IMR-90 (cell line): ENCODE results near the gene CENPA. TPM values are rescaled to one million over a fixed set of nuclear protein-coding genes. Genes with fewer than 3 reads are reported as not detected.

Source experiments
- ATAC-seq: fragments of 200-7000 bp; cut with Tn5 transposase; 2 replicates; pipeline ENCODE4 v1.9.1; 2020; ENCODE audit warnings: low read depth, mild to moderate bottlenecking, moderate library complexity
- BruUV-seq: library from RNA; stranded (reverse); fragments of 400-500 nt; replicated peaks from 2 replicates; lab custom pipeline; 2021; lab: Mats Ljungman, UMichigan
- CTCF ChIA-PET: fragments of 300-600 bp; formaldehyde crosslinking; extraction: SDS; loops from one replicate; lab custom pipeline; 2021; ENCODE audit warnings: antibody characterized with exemption; lab: Yijun Ruan, JAX
- POLR2A ChIA-PET: fragments of 300-600 bp; sonication (Branson Sonifier 250); formaldehyde crosslinking; loops from one replicate; lab custom pipeline; 2022; ENCODE audit warnings: antibody characterized with exemption; ENCODE audit not compliant: unreplicated experiment; lab: Charles Lee
- DNase-seq: peaks from one replicate; pipeline ENCODE4 v3.0.0; 2013
- H2AFZ ChIP-seq: replicated peaks from 2 replicates; pipeline ENCODE3; 2013; ENCODE audit warnings: low read length, mild to moderate bottlenecking; ENCODE audit not compliant: poor library complexity
- H2AK5ac ChIP-seq: 2 replicates; pipeline ENCODE4 v1.6.1; 2013; ENCODE audit warnings: low read depth, low read length, inconsistent platforms
- H2AK9ac ChIP-seq: replicated peaks from 2 replicates; pipeline ENCODE3; 2013; ENCODE audit warnings: mild to moderate bottlenecking, low read depth, low read length, moderate library complexity; ENCODE audit not compliant: poor library complexity
- H2BK120ac ChIP-seq: 2 replicates; pipeline ENCODE4 v1.6.1; 2013; ENCODE audit warnings: low read depth, low read length, inconsistent platforms
- H2BK15ac ChIP-seq: 3 replicates; pipeline ENCODE4 v1.6.1; 2013; ENCODE audit warnings: low read depth, low read length, inconsistent platforms
- H2BK20ac ChIP-seq: 2 replicates; pipeline ENCODE4 v1.6.1; 2013; ENCODE audit warnings: low read depth, mild to moderate bottlenecking, inconsistent platforms, low read length, moderate library complexity
- H2BK5ac ChIP-seq: 2 replicates; pipeline ENCODE4 v1.6.1; 2013; ENCODE audit warnings: mild to moderate bottlenecking, low read depth, low read length, inconsistent platforms; ENCODE audit not compliant: poor library complexity, severe bottlenecking
- H3K14ac ChIP-seq: replicated peaks from 2 replicates; pipeline ENCODE4 v1.6.1; 2013; ENCODE audit warnings: low read depth, low read length, inconsistent platforms
- H3K18ac ChIP-seq: 2 replicates; pipeline ENCODE4 v1.6.1; 2013; ENCODE audit warnings: low read depth, low read length, control low read depth
- H3K23ac ChIP-seq: 2 replicates; pipeline ENCODE4 v1.6.1; 2013; ENCODE audit warnings: low read depth, low read length, inconsistent platforms
- H3K27ac ChIP-seq: 2 replicates; pipeline ENCODE4 v1.5.1; 2013; ENCODE audit warnings: mild to moderate bottlenecking, control low read depth, low read length; ENCODE audit not compliant: insufficient read depth
- H3K27me3 ChIP-seq: 2 replicates; pipeline ENCODE4 v1.6.1; 2013; ENCODE audit warnings: low read length; ENCODE audit not compliant: control insufficient read depth, insufficient read depth
- H3K36me3 ChIP-seq: 2 replicates; pipeline ENCODE4 v1.6.1; 2013; ENCODE audit warnings: low read length, mixed read lengths; ENCODE audit not compliant: control insufficient read depth, insufficient read depth
- H3K4ac ChIP-seq: 2 replicates; pipeline ENCODE4 v1.6.1; 2013; ENCODE audit warnings: low read depth, low read length, inconsistent platforms
- H3K4me1 ChIP-seq: 2 replicates; pipeline ENCODE4 v1.6.1; 2013; ENCODE audit warnings: low read length, mixed read lengths; ENCODE audit not compliant: control insufficient read depth, insufficient read depth
- H3K4me2 ChIP-seq: 2 replicates; pipeline ENCODE4 v1.6.1; 2013; ENCODE audit warnings: low read depth, mild to moderate bottlenecking, control low read depth, low read length, moderate library complexity
- H3K4me3 ChIP-seq: 2 replicates; pipeline ENCODE4 v1.5.1; 2013; ENCODE audit warnings: low read depth, mild to moderate bottlenecking, control low read depth, low read length, moderate library complexity; ENCODE audit not compliant: insufficient read depth
- H3K56ac ChIP-seq: 2 replicates; pipeline ENCODE4 v1.6.1; 2013; ENCODE audit warnings: low read length, inconsistent platforms; ENCODE audit not compliant: insufficient read depth; ENCODE audit errors: extremely low read depth
- H3K79me1 ChIP-seq, 2 experiments: 2 replicates each; pipeline ENCODE4 v1.6.1; 2013; ENCODE audit warnings: low read length in 2 of 2, inconsistent platforms in 1 of 2, low read depth in 1 of 2
- H3K9ac ChIP-seq: 2 replicates; pipeline ENCODE4 v1.6.1; 2013; ENCODE audit warnings: low read depth, low read length, control low read depth
- H3K9me1 ChIP-seq: 2 replicates; pipeline ENCODE4 v1.6.1; 2013; ENCODE audit warnings: low read length, inconsistent platforms; ENCODE audit not compliant: insufficient read depth
- H3K9me3 ChIP-seq: 2 replicates; pipeline ENCODE4 v1.6.1; 2013; ENCODE audit warnings: low read length; ENCODE audit not compliant: control insufficient read depth, insufficient read depth
- H4K20me1 ChIP-seq: 2 replicates; pipeline ENCODE4 v1.6.1; 2013; ENCODE audit warnings: low read length, inconsistent platforms; ENCODE audit not compliant: insufficient read depth
- H4K5ac ChIP-seq: 2 replicates; pipeline ENCODE4 v1.6.1; 2013; ENCODE audit warnings: mild to moderate bottlenecking, low read depth, low read length, control low read depth
- H4K8ac ChIP-seq, 2 experiments: 2 replicates each; pipeline ENCODE4 v1.6.1; 2013; ENCODE audit warnings: low read depth in 2 of 2, low read length in 2 of 2, control low read depth in 1 of 2, inconsistent platforms in 1 of 2
- H4K91ac ChIP-seq: 2 replicates; pipeline ENCODE4 v1.6.1; 2013; ENCODE audit warnings: low read depth, low read length, inconsistent platforms; ENCODE audit not compliant: insufficient read depth
- BHLHE40 ChIP-seq: fragments of 150-350 bp; IDR thresholded peaks from 2 replicates; pipeline ENCODE4 v1.6.1; 2016; ENCODE audit warnings: mild to moderate bottlenecking, low read depth, low read length
- CEBPB ChIP-seq: IDR thresholded peaks from 2 replicates; pipeline ENCODE4 v1.6.1; 2012; ENCODE audit warnings: low read depth, low read length, improper control_type of control experiment
- MAZ ChIP-seq: IDR thresholded peaks from 2 replicates; pipeline ENCODE4 v1.6.1; 2012; ENCODE audit warnings: low read depth, mild to moderate bottlenecking, low read length, improper control_type of control experiment, moderate library complexity, borderline replicate concordance
- MXI1 ChIP-seq: IDR thresholded peaks from 2 replicates; pipeline ENCODE4 v1.6.1; 2012; ENCODE audit warnings: low read depth, mild to moderate bottlenecking, low read length, moderate library complexity, borderline replicate concordance
- NFE2L2 ChIP-seq: fragments of 150-350 bp; IDR thresholded peaks from 2 replicates; pipeline ENCODE4 v1.6.1; 2016; ENCODE audit warnings: low read depth, mild to moderate bottlenecking, low read length
- RAD21 ChIP-seq: IDR thresholded peaks from 2 replicates; pipeline ENCODE4 v1.6.1; 2012; ENCODE audit warnings: low read length, improper control_type of control experiment
- RFX5 ChIP-seq: IDR thresholded peaks from 2 replicates; pipeline ENCODE4 v1.8.0; 2012; ENCODE audit warnings: low read depth, mild to moderate bottlenecking, low read length, moderate library complexity
- SMC3 ChIP-seq: fragments of 150-350 bp; IDR thresholded peaks from 2 replicates; pipeline ENCODE4 v1.6.1; 2016; ENCODE audit warnings: low read depth, mild to moderate bottlenecking, antibody characterized with exemption, low read length, moderate library complexity
- WGBS, 2 experiments: methylation state at CpG; one replicate each; pipeline versions ENCODE4 v1.1.5 to v1.1.7; 2013; ENCODE audit warnings: missing lambda C conversion rate in 2 of 2; ENCODE audit not compliant: insufficient read length in 1 of 2; ENCODE audit errors: extremely low coverage in 2 of 2; 5-methylcytosine and 5-hydroxymethylcytosine counted together
- dilution Hi-C: fragments of 300-500 bp; cut with HindIII; formaldehyde crosslinking; loops from one replicate; pipeline ENCODE4 v1.14.3; 2018; ENCODE audit warnings: low sequenced_read_pairs; ENCODE audit not compliant: unreplicated experiment
- in situ Hi-C: fragments of 300-500 bp; cut with MboI; formaldehyde crosslinking; loops from 3 replicates; pipeline ENCODE4 v1.14.3; 2019; ENCODE audit warnings: low sequenced_read_pairs, inconsistent platforms, mixed read lengths
- intact Hi-C: fragments of 100-400 bp; cut with micrococcal nuclease; formaldehyde crosslinking; loops from 2 replicates; pipeline ENCODE4 v1.10.0; 2022
- polyA plus RNA-seq, 3 experiments: library from polyadenylated mRNA; depleted of rRNA; stranded (reverse); fragments of >200 nt; gene quantifications; 2 replicates each; pipeline ENCODE4 v1.2.3, GENCODE V29; 2012; ENCODE audit warnings: low replicate concordance in 1 of 3
- total RNA-seq: library from RNA; depleted of rRNA; stranded (reverse); fragments of >200 nt; gene quantifications from 2 replicates; pipeline ENCODE4 v1.2.3, GENCODE V29; 2012

The CENPA gene
- total and polyA plus RNA-seq, 2 of the 4 experiments (the other 2 are of a cell fraction), result 7.7 to 14.9 TPM

DNA sequence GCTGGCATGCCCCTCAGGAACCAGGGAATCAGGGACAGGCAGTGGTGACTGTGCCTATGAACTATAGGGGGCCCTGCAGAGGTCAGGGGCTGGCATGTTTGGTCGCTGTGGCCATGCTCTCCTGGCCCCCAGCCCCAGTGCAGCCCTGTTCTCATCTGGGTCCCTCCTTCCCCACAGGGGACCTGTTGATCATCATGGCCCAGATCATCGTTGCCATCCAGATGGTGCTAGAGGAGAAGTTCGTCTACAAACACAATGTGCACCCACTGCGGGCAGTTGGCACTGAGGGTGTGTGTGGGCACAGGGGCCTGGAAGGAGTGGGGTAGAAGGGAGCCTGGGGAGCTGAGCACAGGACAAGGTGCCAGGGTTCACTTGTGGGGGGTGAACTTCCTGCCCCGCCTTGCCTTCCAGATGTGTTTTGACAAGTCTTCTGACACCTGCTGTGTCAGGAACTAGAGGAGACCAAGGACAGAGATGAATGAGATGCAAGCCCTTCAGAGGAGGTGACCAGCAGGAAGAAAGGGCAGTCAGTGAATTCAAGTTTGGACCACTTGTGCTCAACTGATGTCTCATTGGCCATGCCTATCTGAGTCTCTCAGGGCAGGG lies 9.6 kb upstream of the CENPA start:
- no peak overlapping the region for H3K23ac ChIP-seq
- ChIA-PET POLR2A (no interaction called here), CTCF (no interaction called here)
- H2AK5ac ChIP-seq, result no peak overlapping the region
- WGBS, 2 experiments, result 84% methylated on average over 3 of the region's 5 CpGs; no CpG with 5 or more reads in 1 of the 2 experiments
- H2BK5ac ChIP-seq, result no peak overlapping the region
- no peak overlapping the region for H3K4me2 ChIP-seq
- H2BK120ac ChIP-seq, result no peak overlapping the region
- H2BK15ac ChIP-seq, result no peak overlapping the region
- H2AFZ ChIP-seq, result no peak overlapping the region
- TF ChIP-seq MXI1 (no peak), MAZ (no peak), CEBPB (no peak), NFE2L2 (no peak), BHLHE40 (no peak), SMC3 (no peak), RAD21 (no peak), RFX5 (no peak)
- ATAC-seq, result no peak
- in situ Hi-C loops (no loop called here), intact Hi-C loops (no loop called here), dilution Hi-C loops (no loop called here)
- peaks cover 61% of the 10 kb centered on the region for H3K36me3 ChIP-seq
- no peaks in the 10 kb centered on the region for H3K27me3 ChIP-seq
- peaks cover 31 to 50% of the 10 kb centered on the region in 2 experiments for H3K79me1 ChIP-seq
- no peak overlapping the region for H3K56ac ChIP-seq
- no peak overlapping the region for H4K8ac ChIP-seq
- H3K14ac ChIP-seq, result no peak overlapping the region
- H2AK9ac ChIP-seq, result no peak overlapping the region
- no peaks in the 10 kb centered on the region for H3K9me3 ChIP-seq
- no peak overlapping the region for H3K9ac ChIP-seq
- no peak for DNase-seq
- H4K20me1 ChIP-seq, result peaks cover 45% of the 10 kb centered on the region
- H3K27ac ChIP-seq, result no peak overlapping the region
- no TSS peak for BruUV-seq
- H4K5ac ChIP-seq, result no peak overlapping the region
- H4K91ac ChIP-seq, result no peak overlapping the region
- peaks cover 31% of the 10 kb centered on the region for H3K9me1 ChIP-seq
- no peak overlapping the region for H3K4ac ChIP-seq
- H2BK20ac ChIP-seq, result no peak overlapping the region
- no peak overlapping the region for H3K4me3 ChIP-seq
- peaks cover 12% of the 10 kb centered on the region for H3K4me1 ChIP-seq
- H3K18ac ChIP-seq, result no peak overlapping the region
